K562 (cell line): Measurements from ENCODE around the gene SLC22A4. TPM values are rescaled to one million over a fixed set of nuclear protein-coding genes. Genes with fewer than 3 reads are reported as not detected.
A peak's percentile ranks its signal among the peaks of the same experiment; 100 is the strongest.

Source experiments
- GABPA ChIP-seq: fragments of 200-800 bp; sonication (Bioruptor generic); conservative IDR thresholded peaks from 2 replicates; pipeline ENCODE4 v1.6.1; 2016; ENCODE audit warnings: low read depth, missing genetic modification characterization, missing compliant biosample characterization
- HDAC1 ChIP-seq, 2 experiments: fragments of 450-650 bp; IDR thresholded peaks; 2 replicates each; pipeline ENCODE4 v1.6.1; 2016 to 2017; ENCODE audit warnings: inconsistent platforms in 1 of 2, mild to moderate bottlenecking in 1 of 2, moderate library complexity in 1 of 2
- MTA1 ChIP-seq: fragments of 450-650 bp; IDR thresholded peaks from 2 replicates; pipeline ENCODE4 v1.6.1; 2017; ENCODE audit warnings: borderline replicate concordance
- PHF21A ChIP-seq: fragments of 450-650 bp; IDR thresholded peaks from 2 replicates; pipeline ENCODE4 v1.6.1; 2017; ENCODE audit warnings: low read depth, borderline replicate concordance
- RBM25 ChIP-seq: fragments of 200-400 bp; formaldehyde crosslinking; IDR thresholded peaks from 2 replicates; pipeline ENCODE4 v1.6.1; 2018; ENCODE audit warnings: low read length, low read depth, moderate library complexity; ENCODE audit not compliant: severe bottlenecking
- ZBTB7A ChIP-seq: IDR thresholded peaks from 2 replicates; pipeline ENCODE4 v1.6.1; 2011; ENCODE audit warnings: low read depth, mild to moderate bottlenecking, low read length, moderate library complexity, borderline replicate concordance; ENCODE audit not compliant: control insufficient read depth
- ZNF583 ChIP-seq: fragments of 250-450 bp; sonication (Bioruptor Pico); IDR thresholded peaks from 2 replicates; pipeline ENCODE4 v1.4.0; 2020
- ZNF586 ChIP-seq: fragments of 450-650 bp; formaldehyde crosslinking; conservative IDR thresholded peaks from 2 replicates; pipeline ENCODE4 v1.4.0; 2020; ENCODE audit warnings: mild to moderate bottlenecking, moderate library complexity
- polyA plus RNA-seq, 8 experiments: library from polyadenylated mRNA; depleted of rRNA in 4 of 8; stranded (reverse) in 5 of 8; unstranded in 3 of 8; fragments of >200 nt; fragmentation: Nextera tagmentation in 2 of 8; fragmentation: Illumina TruSeq in 1 of 8; extraction: Ambion mirVana in 2 of 8; extraction: Trizol in 1 of 8; gene quantifications; 2 replicates each; pipeline versions ENCODE4 v1.2.1 to v1.2.3, GENCODE V29; 2011 to 2014; ENCODE audit warnings: inconsistent platforms in 1 of 8, missing spikeins in 1 of 8
- total RNA-seq, 7 experiments: library from RNA; depleted of rRNA in 6 of 7; stranded (reverse); fragments of >200 nt in 6 of 7; fragmentation: Illumina TruSeq in 2 of 7; extraction: Trizol in 2 of 7; gene quantifications; 2 replicates each; pipeline versions ENCODE4 v1.2.1 to v1.2.3, GENCODE V29; 2011 to 2021; ENCODE audit warnings: low replicate concordance in 1 of 7
- TF ChIP-seq, protein P1 (sequence below): fragments of 450-650 bp; IDR thresholded peaks from 2 replicates; pipeline ENCODE4 v1.6.1; 2016
- TF ChIP-seq, protein P2 (sequence below), 2 experiments: IDR thresholded peaks; 2 replicates each; pipeline ENCODE4 v1.6.1; 2011; ENCODE audit warnings: borderline replicate concordance in 1 of 2, control low read depth in 1 of 2, low read depth in 1 of 2, low read length in 1 of 2, mild to moderate bottlenecking in 1 of 2, mixed read lengths in 1 of 2, moderate library complexity in 1 of 2; ENCODE audit not compliant: insufficient read depth in 1 of 2, insufficient read length in 1 of 2, poor library complexity in 1 of 2, severe bottlenecking in 1 of 2; ENCODE audit errors: extremely low read depth in 1 of 2
- TF ChIP-seq, protein P3 (sequence below): sonication (generic); formaldehyde crosslinking; IDR thresholded peaks from 2 replicates; pipeline ENCODE4 v1.8.0; 2022; ENCODE audit warnings: missing genetic modification reagents, mild to moderate bottlenecking, borderline replicate concordance
- TF ChIP-seq, protein P4 (sequence below): fragments of 150-350 bp; conservative IDR thresholded peaks from 2 replicates; pipeline ENCODE4 v1.6.1; 2014; ENCODE audit warnings: low read length
- TF ChIP-seq, protein P5 (sequence below): IDR thresholded peaks from 2 replicates; pipeline ENCODE4 v1.6.1; 2016; ENCODE audit warnings: missing genetic modification characterization, missing compliant biosample characterization
- TF ChIP-seq, protein P6 (sequence below): fragments of 450-650 bp; formaldehyde crosslinking; IDR thresholded peaks from 2 replicates; pipeline ENCODE4 v1.4.0; 2020; ENCODE audit warnings: mild to moderate bottlenecking, mixed read lengths

Gene SLC22A4
- total and polyA plus RNA-seq, 9 of the 15 experiments (the other 6 are each of a cell fraction or from before 2014, with no cell fraction given) = 2.7 to 9.5 (median 6.2) TPM

DNA sequence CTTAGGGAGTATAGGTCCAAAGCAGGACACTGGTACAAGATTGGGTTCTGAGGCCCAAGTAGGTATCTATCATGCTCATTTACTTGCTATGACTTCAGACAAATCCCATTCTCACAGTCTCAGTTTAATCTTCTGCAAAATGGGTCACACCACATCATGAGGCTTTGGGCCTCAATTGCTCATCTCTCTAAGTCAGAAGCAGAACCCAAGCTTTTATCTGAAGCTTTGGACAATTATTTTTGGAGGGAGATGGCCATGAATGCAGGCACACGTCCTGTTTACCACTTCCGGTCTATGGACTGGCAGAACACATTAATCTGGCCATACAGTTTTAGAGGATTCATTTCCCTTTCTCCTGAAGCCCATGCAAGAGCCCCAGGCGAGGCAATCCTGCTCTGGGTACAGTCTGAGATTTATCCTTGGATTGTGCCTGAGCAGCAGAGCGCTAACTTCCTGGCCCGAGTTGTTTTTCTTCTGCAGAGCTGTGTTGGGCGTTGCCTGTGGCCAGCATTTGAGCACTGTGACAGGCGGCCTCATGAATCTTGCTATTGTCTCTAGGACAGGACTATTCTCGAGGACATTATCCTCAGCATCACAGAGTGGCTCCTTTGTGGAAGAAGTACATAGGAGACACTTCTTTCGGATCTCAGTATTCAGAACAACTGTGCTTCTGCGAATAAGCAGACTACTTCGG is 16.1 kb downstream of the SLC22A4 start (continued):
- TF ChIP-seq, protein P1, sequence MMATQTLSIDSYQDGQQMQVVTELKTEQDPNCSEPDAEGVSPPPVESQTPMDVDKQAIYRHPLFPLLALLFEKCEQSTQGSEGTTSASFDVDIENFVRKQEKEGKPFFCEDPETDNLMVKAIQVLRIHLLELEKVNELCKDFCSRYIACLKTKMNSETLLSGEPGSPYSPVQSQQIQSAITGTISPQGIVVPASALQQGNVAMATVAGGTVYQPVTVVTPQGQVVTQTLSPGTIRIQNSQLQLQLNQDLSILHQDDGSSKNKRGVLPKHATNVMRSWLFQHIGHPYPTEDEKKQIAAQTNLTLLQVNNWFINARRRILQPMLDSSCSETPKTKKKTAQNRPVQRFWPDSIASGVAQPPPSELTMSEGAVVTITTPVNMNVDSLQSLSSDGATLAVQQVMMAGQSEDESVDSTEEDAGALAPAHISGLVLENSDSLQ = peak; percentile 64; the same call in 1 of the 2 replicates
- TF ChIP-seq ZNF586 (CRISPR knock-in tag) = no peak
- TF ChIP-seq PHF21A = peak; percentile 65; the same call in 1 of the 2 replicates
- no peak for TF ChIP-seq MTA1
- TF ChIP-seq GABPA (tag) = peak; percentile 35; the same call in 1 of the 2 replicates
- TF ChIP-seq ZNF583 = no peak
- TF ChIP-seq, protein P2, sequence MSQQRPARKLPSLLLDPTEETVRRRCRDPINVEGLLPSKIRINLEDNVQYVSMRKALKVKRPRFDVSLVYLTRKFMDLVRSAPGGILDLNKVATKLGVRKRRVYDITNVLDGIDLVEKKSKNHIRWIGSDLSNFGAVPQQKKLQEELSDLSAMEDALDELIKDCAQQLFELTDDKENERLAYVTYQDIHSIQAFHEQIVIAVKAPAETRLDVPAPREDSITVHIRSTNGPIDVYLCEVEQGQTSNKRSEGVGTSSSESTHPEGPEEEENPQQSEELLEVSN (IDR thresholded peaks at IDR 0.05; ENCODE audit: borderline replicate concordance in 1 of 2, extremely low read depth in 1 of 2, insufficient read depth in 1 of 2, insufficient read length in 1 of 2, low read depth in 1 of 2, low read length in 1 of 2, poor library complexity in 1 of 2, severe bottlenecking in 1 of 2) = peak in 1 of 2 experiments; percentile 40
- TF ChIP-seq, protein P3, sequence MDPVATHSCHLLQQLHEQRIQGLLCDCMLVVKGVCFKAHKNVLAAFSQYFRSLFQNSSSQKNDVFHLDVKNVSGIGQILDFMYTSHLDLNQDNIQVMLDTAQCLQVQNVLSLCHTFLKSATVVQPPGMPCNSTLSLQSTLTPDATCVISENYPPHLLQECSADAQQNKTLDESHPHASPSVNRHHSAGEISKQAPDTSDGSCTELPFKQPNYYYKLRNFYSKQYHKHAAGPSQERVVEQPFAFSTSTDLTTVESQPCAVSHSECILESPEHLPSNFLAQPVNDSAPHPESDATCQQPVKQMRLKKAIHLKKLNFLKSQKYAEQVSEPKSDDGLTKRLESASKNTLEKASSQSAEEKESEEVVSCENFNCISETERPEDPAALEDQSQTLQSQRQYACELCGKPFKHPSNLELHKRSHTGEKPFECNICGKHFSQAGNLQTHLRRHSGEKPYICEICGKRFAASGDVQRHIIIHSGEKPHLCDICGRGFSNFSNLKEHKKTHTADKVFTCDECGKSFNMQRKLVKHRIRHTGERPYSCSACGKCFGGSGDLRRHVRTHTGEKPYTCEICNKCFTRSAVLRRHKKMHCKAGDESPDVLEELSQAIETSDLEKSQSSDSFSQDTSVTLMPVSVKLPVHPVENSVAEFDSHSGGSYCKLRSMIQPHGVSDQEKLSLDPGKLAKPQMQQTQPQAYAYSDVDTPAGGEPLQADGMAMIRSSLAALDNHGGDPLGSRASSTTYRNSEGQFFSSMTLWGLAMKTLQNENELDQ (CRISPR knock-in tag) = no peak
- peak; percentile 75 for TF ChIP-seq RBM25
- TF ChIP-seq ZBTB7A = no peak
- no peak for TF ChIP-seq HDAC1 (IDR thresholded peaks at IDR 0.05)
- TF ChIP-seq, protein P4, sequence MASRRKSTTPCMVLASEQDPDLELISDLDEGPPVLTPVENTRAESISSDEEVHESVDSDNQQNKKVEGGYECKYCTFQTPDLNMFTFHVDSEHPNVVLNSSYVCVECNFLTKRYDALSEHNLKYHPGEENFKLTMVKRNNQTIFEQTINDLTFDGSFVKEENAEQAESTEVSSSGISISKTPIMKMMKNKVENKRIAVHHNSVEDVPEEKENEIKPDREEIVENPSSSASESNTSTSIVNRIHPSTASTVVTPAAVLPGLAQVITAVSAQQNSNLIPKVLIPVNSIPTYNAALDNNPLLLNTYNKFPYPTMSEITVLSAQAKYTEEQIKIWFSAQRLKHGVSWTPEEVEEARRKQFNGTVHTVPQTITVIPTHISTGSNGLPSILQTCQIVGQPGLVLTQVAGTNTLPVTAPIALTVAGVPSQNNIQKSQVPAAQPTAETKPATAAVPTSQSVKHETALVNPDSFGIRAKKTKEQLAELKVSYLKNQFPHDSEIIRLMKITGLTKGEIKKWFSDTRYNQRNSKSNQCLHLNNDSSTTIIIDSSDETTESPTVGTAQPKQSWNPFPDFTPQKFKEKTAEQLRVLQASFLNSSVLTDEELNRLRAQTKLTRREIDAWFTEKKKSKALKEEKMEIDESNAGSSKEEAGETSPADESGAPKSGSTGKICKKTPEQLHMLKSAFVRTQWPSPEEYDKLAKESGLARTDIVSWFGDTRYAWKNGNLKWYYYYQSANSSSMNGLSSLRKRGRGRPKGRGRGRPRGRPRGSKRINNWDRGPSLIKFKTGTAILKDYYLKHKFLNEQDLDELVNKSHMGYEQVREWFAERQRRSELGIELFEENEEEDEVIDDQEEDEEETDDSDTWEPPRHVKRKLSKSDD = no peak
- TF ChIP-seq, protein P5, sequence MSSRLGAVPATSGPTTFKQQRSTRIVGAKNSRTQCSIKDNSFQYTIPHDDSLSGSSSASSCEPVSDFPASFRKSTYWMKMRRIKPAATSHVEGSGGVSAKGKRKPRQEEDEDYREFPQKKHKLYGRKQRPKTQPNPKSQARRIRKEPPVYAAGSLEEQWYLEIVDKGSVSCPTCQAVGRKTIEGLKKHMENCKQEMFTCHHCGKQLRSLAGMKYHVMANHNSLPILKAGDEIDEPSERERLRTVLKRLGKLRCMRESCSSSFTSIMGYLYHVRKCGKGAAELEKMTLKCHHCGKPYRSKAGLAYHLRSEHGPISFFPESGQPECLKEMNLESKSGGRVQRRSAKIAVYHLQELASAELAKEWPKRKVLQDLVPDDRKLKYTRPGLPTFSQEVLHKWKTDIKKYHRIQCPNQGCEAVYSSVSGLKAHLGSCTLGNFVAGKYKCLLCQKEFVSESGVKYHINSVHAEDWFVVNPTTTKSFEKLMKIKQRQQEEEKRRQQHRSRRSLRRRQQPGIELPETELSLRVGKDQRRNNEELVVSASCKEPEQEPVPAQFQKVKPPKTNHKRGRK (tag) = no peak
- TF ChIP-seq, protein P6, sequence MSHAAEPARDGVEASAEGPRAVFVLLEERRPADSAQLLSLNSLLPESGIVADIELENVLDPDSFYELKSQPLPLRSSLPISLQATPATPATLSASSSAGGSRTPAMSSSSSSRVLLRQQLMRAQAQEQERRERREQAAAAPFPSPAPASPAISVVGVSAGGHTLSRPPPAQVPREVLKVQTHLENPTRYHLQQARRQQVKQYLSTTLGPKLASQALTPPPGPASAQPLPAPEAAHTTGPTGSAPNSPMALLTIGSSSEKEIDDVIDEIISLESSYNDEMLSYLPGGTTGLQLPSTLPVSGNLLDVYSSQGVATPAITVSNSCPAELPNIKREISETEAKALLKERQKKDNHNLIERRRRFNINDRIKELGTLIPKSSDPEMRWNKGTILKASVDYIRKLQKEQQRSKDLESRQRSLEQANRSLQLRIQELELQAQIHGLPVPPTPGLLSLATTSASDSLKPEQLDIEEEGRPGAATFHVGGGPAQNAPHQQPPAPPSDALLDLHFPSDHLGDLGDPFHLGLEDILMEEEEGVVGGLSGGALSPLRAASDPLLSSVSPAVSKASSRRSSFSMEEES (CRISPR knock-in tag) = no peak
